HEK293T (cell line): ENCODE data around the gene TFEC.
"Not testable (repeated sequence)": the region's sequence is repeated elsewhere in the genome, so short reads cannot be mapped to it uniquely, and the experiment has no call there.

Source experiments
- CTCF ChIA-PET: fragments of 350-600 bp; formaldehyde crosslinking; extraction: SDS; loops from one replicate; lab custom pipeline; 2021; ENCODE audit warnings: antibody characterized with exemption, inconsistent platforms; lab: Yijun Ruan, JAX
- POLR2A ChIA-PET: fragments of 350-600 bp; formaldehyde crosslinking; extraction: SDS; loops from one replicate; lab custom pipeline; 2020; ENCODE audit warnings: antibody characterized with exemption, inconsistent platforms; lab: Yijun Ruan, JAX
- DNase-seq: peaks from one replicate; pipeline ENCODE4 v3.0.0; 2012; ENCODE audit warnings: mixed read lengths; ENCODE audit errors: extremely low spot score
- ARNT ChIP-seq: fragments of 450-650 bp; IDR thresholded peaks from 2 replicates; pipeline ENCODE4 v1.6.1; 2017; ENCODE audit warnings: mild to moderate bottlenecking
- BHLHE40 ChIP-seq: fragments of 450-650 bp; IDR thresholded peaks from 2 replicates; pipeline ENCODE4 v1.6.1; 2016; ENCODE audit warnings: mild to moderate bottlenecking, moderate library complexity, borderline replicate concordance
- CTBP1 ChIP-seq: fragments of 450-650 bp; IDR thresholded peaks from 2 replicates; pipeline ENCODE4 v1.6.1; 2016; ENCODE audit warnings: borderline replicate concordance
- ELF4 ChIP-seq: fragments of 450-650 bp; IDR thresholded peaks from 2 replicates; pipeline ENCODE4 v1.6.1; 2017; ENCODE audit warnings: antibody characterized with exemption
- FOXA1 ChIP-seq: fragments of 450-650 bp; IDR thresholded peaks from 2 replicates; pipeline ENCODE4 v1.6.1; 2016; ENCODE audit warnings: mild to moderate bottlenecking
- FOXK2 ChIP-seq: fragments of 450-650 bp; IDR thresholded peaks from 2 replicates; pipeline ENCODE4 v1.6.1; 2016; ENCODE audit warnings: mild to moderate bottlenecking
- FOXM1 ChIP-seq: fragments of 450-650 bp; IDR thresholded peaks from 2 replicates; pipeline ENCODE4 v1.6.1; 2017; ENCODE audit warnings: mild to moderate bottlenecking, borderline replicate concordance
- HDGF ChIP-seq: fragments of 450-650 bp; IDR thresholded peaks from 2 replicates; pipeline ENCODE4 v1.6.1; 2017; ENCODE audit warnings: antibody characterized with exemption, borderline replicate concordance
- L3MBTL2 ChIP-seq: fragments of 450-650 bp; conservative IDR thresholded peaks from 2 replicates; pipeline ENCODE4 v1.6.1; 2016; ENCODE audit warnings: mild to moderate bottlenecking
- LEF1 ChIP-seq: fragments of 450-650 bp; IDR thresholded peaks from 2 replicates; pipeline ENCODE4 v1.6.1; 2017; ENCODE audit warnings: mild to moderate bottlenecking, borderline replicate concordance
- NFRKB ChIP-seq: fragments of 450-650 bp; IDR thresholded peaks from 2 replicates; pipeline ENCODE4 v1.6.1; 2016; ENCODE audit warnings: mild to moderate bottlenecking, moderate library complexity
- PKNOX1 ChIP-seq: fragments of 450-650 bp; IDR thresholded peaks from 2 replicates; pipeline ENCODE4 v1.6.1; 2016
- SP1 ChIP-seq: fragments of 450-650 bp; IDR thresholded peaks from 2 replicates; pipeline ENCODE4 v1.6.1; 2017
- SUZ12 ChIP-seq: fragments of 450-650 bp; IDR thresholded peaks from 2 replicates; pipeline ENCODE4 v1.6.1; 2016; ENCODE audit warnings: mild to moderate bottlenecking
- TARDBP ChIP-seq: fragments of 450-650 bp; IDR thresholded peaks from 2 replicates; pipeline ENCODE4 v1.6.1; 2016
- ZNF384 ChIP-seq: fragments of 450-650 bp; IDR thresholded peaks from 2 replicates; pipeline ENCODE4 v1.6.1; 2016

The TFEC gene

GRCh38 chr7:116030651-116031276 lies at the start of gene TFEC:
Gene TFEC (minus strand): TSS chr7:116030763. CDS start chr7:115984441, 46,322 bp downstream.
- DNase-seq: no peak
- ChIA-PET CTCF (no interaction called here), POLR2A (no interaction called here)
- TF ChIP-seq ARNT: no peak
- TF ChIP-seq SP1: no peak

GRCh38 chr7:116075351-116076145 lies 45.0 kb upstream of the TFEC start:
- ChIA-PET POLR2A (no interaction called here), CTCF (no interaction called here)
- no peak for DNase-seq
- no peak for TF ChIP-seq CTBP1
- TF ChIP-seq SUZ12: no peak
- no peak for TF ChIP-seq L3MBTL2
- TF ChIP-seq PKNOX1: no peak
- no peak for TF ChIP-seq SP1
- TF ChIP-seq HDGF: no peak
- no peak for TF ChIP-seq ELF4

- CTCF ChIA-PET: no interaction called here
- DNase-seq: no peak
- TF ChIP-seq ARNT (no peak), FOXA1 (no peak), CTBP1 (no peak)
- POLR2A ChIA-PET: no interaction called here
Measured at GRCh38 chr7:116071629-116072028, 41.1 kb upstream of the TFEC start.

GRCh38 chr7:116064179-116064578 lies 33.6 kb upstream of the TFEC start:
- no peak for TF ChIP-seq L3MBTL2
- TF ChIP-seq ZNF384: no peak
- TF ChIP-seq CTBP1: no peak
- TF ChIP-seq SP1: no peak
- TF ChIP-seq FOXM1: no peak
- no peak for TF ChIP-seq FOXK2
- TF ChIP-seq HDGF: no peak
- TF ChIP-seq TARDBP: no peak
- TF ChIP-seq LEF1: no peak
- no peak for TF ChIP-seq PKNOX1
- CTCF ChIA-PET: no interaction called here
- POLR2A ChIA-PET: no interaction called here
- no peak for DNase-seq

GRCh38 chr7:116062666-116063065 lies 32.1 kb upstream of the TFEC start:
- DNase-seq: no peak
- no peak for TF ChIP-seq ARNT
- no peak for TF ChIP-seq TARDBP
- TF ChIP-seq SP1: no peak
- TF ChIP-seq BHLHE40: no peak
- no peak for TF ChIP-seq HDGF
- no peak for TF ChIP-seq L3MBTL2
- TF ChIP-seq NFRKB: no peak
- CTCF ChIA-PET: no interaction called here
- POLR2A ChIA-PET: no interaction called here

GRCh38 chr7:116052006-116052405 lies 21.4 kb upstream of the TFEC start:
- TF ChIP-seq LEF1 (no peak), ELF4 (no peak), SUZ12 (no peak), ZNF384 (no peak), PKNOX1 (no peak), BHLHE40 (no peak), SP1 (no peak), L3MBTL2 (no peak), ARNT (no peak), TARDBP (no peak), NFRKB (no peak), HDGF (no peak), FOXM1 (no peak), FOXA1 (no peak), CTBP1 (no peak), FOXK2 (no peak)
- ChIA-PET CTCF (no interaction called here), POLR2A (no interaction called here)
- no peak for DNase-seq

GRCh38 chr7:116047261-116047660 lies 16.7 kb upstream of the TFEC start:
- CTCF ChIA-PET, DNase-seq, POLR2A ChIA-PET: not testable (repeated sequence)
